ENCODE data around the gene SORBS2.

GRCh38 chr4:185761352-185762235 is 50.4 kb downstream of the SORBS2 start:
- TF ChIP-seq CTCF (IDR thresholded peaks at IDR 0.05; ENCODE audit: poor library complexity, severe bottlenecking) (no peak), POLR2AphosphoS5 (IDR thresholded peaks at IDR 0.05) (no peak)
